ENCODE data around the gene ROBO1.
"Not testable (repeated sequence)": the region's sequence is repeated elsewhere in the genome, so short reads cannot be mapped to it uniquely, and the experiment has no call there.

Gene ROBO1

GRCh38 chr3:79217096-79217495 lies 550.7 kb downstream of the ROBO1 start:
- DNase-seq, result no peak

DNA sequence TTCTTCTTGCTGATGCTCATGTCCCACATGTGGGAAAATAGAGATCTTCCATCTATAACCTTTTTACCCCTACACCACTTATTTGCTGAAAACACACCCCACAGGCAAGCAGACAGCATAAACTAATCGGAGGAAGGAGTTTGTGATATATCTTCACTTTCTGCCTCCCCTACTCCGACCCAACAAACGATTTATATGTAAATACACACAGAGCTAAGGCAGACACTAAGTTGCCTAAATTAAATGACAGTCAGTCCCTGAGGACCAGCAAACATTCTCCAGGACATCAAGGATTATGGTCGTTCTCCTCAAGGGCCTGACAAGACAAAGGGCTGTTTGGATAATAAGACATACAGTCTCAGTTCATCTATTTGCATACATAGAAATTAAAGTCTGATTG lies 552.5 kb downstream of the ROBO1 start:
- no peak for DNase-seq

- DNase-seq, result no peak
Observed at GRCh38 chr3:79211586-79212359, 556.0 kb downstream of the ROBO1 start.

- no peak for DNase-seq
Observed at GRCh38 chr3:79204351-79204750, 563.4 kb downstream of the ROBO1 start.

GRCh38 chr3:79203144-79203519 lies 564.7 kb downstream of the ROBO1 start:
- DNase-seq, result no peak

- DNase-seq, result no peak
Observed at GRCh38 chr3:79202471-79203143, 565.2 kb downstream of the ROBO1 start.

DNA sequence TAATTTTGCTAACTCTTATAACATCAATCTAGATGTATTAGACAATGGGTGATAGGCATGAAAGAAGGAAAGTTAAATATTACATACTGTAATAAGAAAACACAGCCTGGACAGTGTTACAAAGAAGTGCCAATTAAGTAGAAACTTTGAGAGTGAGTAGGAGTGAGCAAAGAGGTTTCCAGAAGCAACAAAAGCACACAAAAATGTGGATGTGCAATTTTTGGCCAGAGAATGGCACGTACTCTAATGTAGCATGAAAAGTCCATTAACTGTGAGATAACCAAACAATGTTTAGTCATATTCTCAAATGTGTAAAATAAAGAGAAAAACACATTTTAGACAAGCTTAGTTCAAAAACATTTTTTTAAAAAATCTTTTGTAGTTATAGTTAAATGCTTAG lies 567.3 kb downstream of the ROBO1 start:
- no peak for DNase-seq

- DNase-seq, result no peak
Observed at GRCh38 chr3:79199966-79200365, 567.8 kb downstream of the ROBO1 start.

GRCh38 chr3:79187426-79187825 lies 580.4 kb downstream of the ROBO1 start:
- DNase-seq, result no peak

DNA sequence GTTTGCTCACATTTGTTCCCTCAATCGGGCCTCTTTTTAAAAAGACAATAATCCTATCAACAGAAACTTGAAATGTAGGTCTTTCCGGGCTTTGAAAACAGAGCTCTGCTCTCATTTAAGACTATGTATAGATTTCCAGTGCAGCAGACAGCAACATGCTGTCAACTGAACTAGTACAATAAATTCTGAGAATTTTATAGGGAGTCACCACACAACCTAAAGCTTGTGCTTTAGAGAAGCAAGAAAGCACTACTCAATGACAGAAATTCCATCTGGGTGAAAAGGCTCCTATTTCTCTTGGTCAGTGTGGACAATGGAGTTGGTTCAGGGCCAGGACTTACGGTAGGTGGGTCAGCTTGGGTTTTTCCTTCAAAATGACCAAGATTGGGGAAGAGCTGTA lies 583.5 kb downstream of the ROBO1 start:
- no peak for DNase-seq

DNA sequence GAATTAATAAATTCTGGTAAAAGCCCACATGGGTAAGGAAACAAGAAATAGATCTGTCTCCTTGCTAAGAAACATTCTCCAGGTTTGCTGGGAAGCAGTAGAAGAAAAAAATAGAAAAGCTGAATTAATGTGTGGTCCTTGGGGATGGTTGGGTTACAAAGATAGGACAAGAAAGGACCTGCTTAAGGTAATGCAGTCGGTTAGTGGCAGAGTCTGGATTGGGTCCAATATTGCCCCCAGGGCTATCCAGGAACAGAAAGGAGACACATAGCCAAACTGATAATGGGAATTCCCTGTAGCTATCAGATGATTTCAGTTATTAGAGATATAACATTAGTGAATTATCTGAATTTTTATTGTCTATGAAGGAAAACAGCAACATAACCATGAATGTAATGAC lies 584.3 kb downstream of the ROBO1 start:
- no peak for DNase-seq

- DNase-seq, result no peak
Observed at GRCh38 chr3:79178471-79179180, 589.2 kb downstream of the ROBO1 start.

GRCh38 chr3:79175870-79176269 lies 591.9 kb downstream of the ROBO1 start:
- no peak for DNase-seq

- DNase-seq, result not testable (repeated sequence)
Observed at GRCh38 chr3:79173259-79173658, 594.5 kb downstream of the ROBO1 start.

DNA sequence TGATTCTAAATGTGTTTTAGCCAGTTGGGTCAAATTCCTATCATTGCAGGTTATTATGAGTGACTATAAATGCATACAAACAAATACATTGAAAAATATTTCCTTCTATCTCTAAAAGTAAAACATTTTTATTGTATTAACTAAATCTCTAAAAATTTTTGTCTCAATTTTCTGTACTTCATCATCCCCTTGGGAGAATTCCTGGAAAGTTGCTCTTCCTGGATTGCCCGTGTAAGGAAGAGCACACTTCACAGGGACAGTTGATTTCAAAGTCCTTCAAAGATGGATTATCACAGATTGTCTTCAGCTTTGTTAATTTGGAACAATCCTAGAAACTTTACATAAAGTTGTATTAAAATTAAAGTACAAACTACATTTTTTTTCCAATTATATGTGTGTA lies 595.6 kb downstream of the ROBO1 start:
- no peak for DNase-seq

DNA sequence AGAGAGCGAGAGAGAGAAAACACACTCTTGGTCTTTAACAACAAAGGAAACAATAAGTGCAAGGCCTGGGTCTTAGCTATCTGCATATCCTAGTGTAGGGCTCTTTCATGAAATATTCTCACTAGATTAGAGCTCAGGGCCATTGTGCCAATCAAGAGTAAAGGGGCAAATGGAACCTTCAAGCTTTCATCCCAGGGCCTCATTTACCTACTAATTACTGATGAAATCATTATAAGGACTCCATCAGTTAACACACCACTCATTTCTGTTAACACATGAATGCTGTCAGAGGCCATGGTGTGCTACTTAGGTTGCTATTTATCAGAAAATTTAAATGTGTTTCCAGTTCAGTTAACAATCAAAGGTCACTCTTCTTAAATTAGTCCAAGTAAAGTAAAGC lies 597.8 kb downstream of the ROBO1 start:
- DNase-seq, result no peak

GRCh38 chr3:79167651-79168416 lies 600.0 kb downstream of the ROBO1 start:
- no peak for DNase-seq

DNA sequence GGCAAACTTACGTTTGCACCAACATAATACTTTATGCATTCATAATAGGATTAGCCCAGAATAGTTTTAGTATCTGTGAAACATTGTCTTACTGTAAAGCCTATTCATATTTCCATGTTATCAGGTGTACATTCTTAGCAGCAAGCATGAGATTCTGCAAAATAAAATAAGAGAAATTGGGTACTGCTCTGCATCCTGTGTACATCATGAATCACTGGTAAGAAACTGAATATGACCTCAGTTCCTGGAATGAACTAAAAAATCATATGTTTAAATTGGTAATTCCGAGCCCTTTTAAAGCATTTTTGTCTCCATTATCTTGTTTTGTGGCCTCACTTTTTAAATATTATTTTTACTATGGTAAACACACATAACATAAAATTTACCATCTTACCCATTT lies 605.1 kb downstream of the ROBO1 start:
- DNase-seq, result no peak

DNA sequence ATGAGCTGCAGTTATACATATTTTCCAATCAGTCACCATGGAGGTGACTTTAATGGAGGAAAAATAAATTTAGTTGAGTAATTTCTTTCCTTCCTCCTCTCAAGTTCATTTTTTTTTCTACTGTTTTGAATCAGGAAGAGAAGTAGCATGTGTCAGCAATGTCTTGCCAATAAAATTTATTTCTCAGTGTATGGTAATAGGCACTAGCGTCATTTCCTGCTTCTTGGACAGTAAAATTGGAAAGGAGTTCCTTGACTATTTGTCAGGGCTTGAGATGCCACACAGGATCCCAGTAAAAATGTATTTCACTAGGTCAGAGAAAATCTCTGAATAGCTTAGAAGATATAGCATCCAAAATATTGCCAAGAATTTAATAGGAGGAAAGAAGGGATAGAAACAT lies 605.9 kb downstream of the ROBO1 start:
- DNase-seq, result no peak

DNA sequence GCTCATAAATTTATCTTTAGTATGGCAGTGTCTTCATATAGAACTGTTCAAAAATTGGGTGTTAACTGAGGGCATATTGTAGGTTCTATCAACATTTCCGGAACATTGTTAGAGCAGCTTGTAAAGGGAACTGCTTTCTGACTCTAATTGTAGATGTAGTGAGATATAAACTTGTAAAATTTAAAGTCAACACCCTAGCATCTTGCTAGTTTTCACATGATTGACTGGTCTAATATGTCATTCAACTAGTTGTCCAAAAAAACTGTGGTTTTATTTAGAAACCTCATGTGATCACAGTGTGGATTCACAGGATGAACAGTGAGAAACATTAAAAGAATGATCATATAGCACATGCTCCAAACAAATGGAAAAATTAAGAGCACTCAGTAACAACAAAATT lies 607.4 kb downstream of the ROBO1 start:
- no peak for DNase-seq

DNA sequence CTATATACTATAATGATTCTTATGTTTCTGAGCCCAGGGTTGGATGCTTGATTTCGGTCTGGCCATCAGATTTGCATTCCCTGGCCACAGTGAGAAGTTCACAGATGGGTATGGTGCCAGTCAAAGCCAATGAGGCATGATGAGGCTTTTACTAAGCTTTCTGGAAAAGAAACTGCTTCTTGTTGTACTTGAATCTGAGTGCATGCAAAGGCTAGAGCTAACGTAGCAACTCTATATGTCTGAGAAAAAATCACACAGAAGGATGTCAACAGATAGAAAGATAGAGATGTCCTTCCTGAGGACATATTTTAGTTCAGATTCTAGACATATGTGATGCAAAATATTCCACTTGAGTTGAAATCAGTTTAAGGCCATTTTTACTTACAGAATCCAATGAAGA lies 608.1 kb downstream of the ROBO1 start:
- no peak for DNase-seq

- no peak for DNase-seq
Observed at GRCh38 chr3:79157191-79157590, 610.6 kb downstream of the ROBO1 start.

DNA sequence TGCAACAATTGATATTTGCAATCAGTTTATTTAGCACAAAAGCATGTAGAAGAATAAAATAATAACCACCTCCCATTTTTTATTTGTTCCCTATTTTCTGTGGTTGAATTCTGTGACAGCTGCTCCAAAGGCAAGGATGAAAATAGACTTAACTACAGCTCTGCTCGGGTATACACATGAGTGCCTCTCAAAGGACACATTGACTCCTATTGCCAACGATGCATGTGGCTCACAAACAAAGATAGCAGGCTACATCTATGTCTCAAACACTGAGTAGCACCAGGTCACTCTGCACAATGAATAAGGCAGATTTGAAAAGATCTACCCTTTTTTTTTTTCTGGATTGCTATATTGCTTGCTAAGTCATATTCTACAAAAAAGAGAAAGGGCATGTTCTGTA lies 612.9 kb downstream of the ROBO1 start:
- peak in 1 of 2 experiments; percentile 39 for DNase-seq

Data from NCI-H187 (cell line).